LoVo (cell line): Measurements from ENCODE around the gene MAJIN.
A peak's percentile ranks its signal among the peaks of the same experiment; 100 is the strongest.
"Not testable (repeated sequence)": the region's sequence is repeated elsewhere in the genome, so short reads cannot be mapped to it uniquely, and the experiment has no call there.

ENCODE experiments used
- DNase-seq: peaks from one replicate; pipeline ENCODE4 v3.0.0-alpha.2; 2016; ENCODE audit warnings: low spot score

The MAJIN gene

GRCh38 chr11:64990222-64990923 is 18.5 kb upstream of the MAJIN start:
- no peak for DNase-seq

- DNase-seq = no peak
Observed at GRCh38 chr11:64989416-64989815, 17.5 kb upstream of the MAJIN start.

- DNase-seq = no peak
Observed at GRCh38 chr11:64987998-64988854, 16.3 kb upstream of the MAJIN start.

- DNase-seq = not testable (repeated sequence)
Observed at GRCh38 chr11:64983339-64983738, 11.4 kb upstream of the MAJIN start.

GRCh38 chr11:64976651-64977050 is 4.7 kb upstream of the MAJIN start:
- DNase-seq = no peak

- DNase-seq = no peak
Observed at GRCh38 chr11:64974124-64974523, 2.2 kb upstream of the MAJIN start.

- peak; percentile 50 for DNase-seq
Observed at GRCh38 chr11:64970731-64971151, 1.2 kb downstream of the MAJIN start.

- peak; percentile 27 for DNase-seq
Observed at GRCh38 chr11:64969209-64969608, 2.7 kb downstream of the MAJIN start.

- no peak for DNase-seq
Observed at GRCh38 chr11:64967375-64967774, 4.5 kb downstream of the MAJIN start.

- no peak for DNase-seq
Observed at GRCh38 chr11:64963072-64963631, 8.8 kb downstream of the MAJIN start.

GRCh38 chr11:64960719-64961118 is 11.2 kb downstream of the MAJIN start:
- DNase-seq = no peak

GRCh38 chr11:64959498-64959897 is 12.4 kb downstream of the MAJIN start:
- DNase-seq = no peak

- no peak for DNase-seq
Observed at GRCh38 chr11:64954201-64954600, 17.7 kb downstream of the MAJIN start.

GRCh38 chr11:64951529-64951928 is 20.4 kb downstream of the MAJIN start:
- no peak for DNase-seq

GRCh38 chr11:64947208-64947814 is 24.6 kb downstream of the MAJIN start:
- DNase-seq = no peak

GRCh38 chr11:64936539-64936938 is 35.4 kb downstream of the MAJIN start:
- no peak for DNase-seq

GRCh38 chr11:64935359-64936081 is 36.4 kb downstream of the MAJIN start, which contains the start of gene GPHA2:
GPHA2 (minus strand) TSS chr11:64935893; CDS start chr11:64935460, 433 bp downstream.
- DNase-seq = no peak

GRCh38 chr11:64934682-64935358 is 37.1 kb downstream of the MAJIN start:
- no peak for DNase-seq

- no peak for DNase-seq
Observed at GRCh38 chr11:64933935-64934681, 37.8 kb downstream of the MAJIN start.

- no peak for DNase-seq
Observed at GRCh38 chr11:64933213-64933934, 38.5 kb downstream of the MAJIN start.
